Measurements from ENCODE around the gene VEZT.
"Not testable (repeated sequence)": the region's sequence is repeated elsewhere in the genome, so short reads cannot be mapped to it uniquely, and the experiment has no call there.

Gene VEZT

GRCh38 chr12:95303476-95303875 lies 85.9 kb downstream of the VEZT start:
- H3K27ac ChIP-seq (ENCODE audit: low read depth, low read length), result no peak overlapping the region
- H3K9me3 ChIP-seq (ENCODE audit: control insufficient read depth in 5 of 5, low read length in 5 of 5), result no peaks in the 10 kb centered on the region
- peaks cover 11 to 25% (median 18%) of the 10 kb centered on the region in 5 donors for H3K36me3 ChIP-seq (ENCODE audit: control insufficient read depth in 5 of 5, insufficient read depth in 5 of 5, low read length in 5 of 5)
- no peak overlapping the region for H3K9ac ChIP-seq (ENCODE audit: low read length in 5 of 5)
- H3K4me3 ChIP-seq (ENCODE audit: low read depth in 1 of 5, low read length in 5 of 5), result no peak overlapping the region
- H3K4me1 ChIP-seq (ENCODE audit: control insufficient read depth in 5 of 5, insufficient read depth in 5 of 5, low read length in 5 of 5), result peaks cover 0 to 6% (median 0%) of the 10 kb centered on the region in 5 donors
- no peaks in the 10 kb centered on the region for H3K27me3 ChIP-seq (ENCODE audit: control insufficient read depth in 5 of 5, insufficient read depth in 4 of 5, low read length in 5 of 5)

- no peak overlapping the region for H3K4me3 ChIP-seq (ENCODE audit: low read depth in 1 of 5, low read length in 5 of 5)
- H3K27ac ChIP-seq (ENCODE audit: low read depth, low read length), result no peak overlapping the region
- no peaks in the 10 kb centered on the region for H3K9me3 ChIP-seq (ENCODE audit: control insufficient read depth in 5 of 5, low read length in 5 of 5)
Observed at GRCh38 chr12:95304673-95305198, 87.1 kb downstream of the VEZT start.

GRCh38 chr12:95312656-95313055 lies 95.0 kb downstream of the VEZT start:
- Histone ChIP-seq H3K9me3 (ENCODE audit: control insufficient read depth in 5 of 5, low read length in 5 of 5) (no peaks in the 10 kb centered on the region), H3K9ac (ENCODE audit: low read length in 5 of 5) (no peak overlapping the region), H3K4me1 (ENCODE audit: control insufficient read depth in 5 of 5, insufficient read depth in 5 of 5, low read length in 5 of 5) (peaks cover 0 to 4% (median 0%) of the 10 kb centered on the region in 5 donors), H3K27me3 (ENCODE audit: control insufficient read depth in 5 of 5, insufficient read depth in 4 of 5, low read length in 5 of 5) (no peaks in the 10 kb centered on the region), H3K27ac (ENCODE audit: low read depth, low read length) (no peak overlapping the region), H3K36me3 (ENCODE audit: control insufficient read depth in 5 of 5, insufficient read depth in 5 of 5, low read length in 5 of 5) (peaks cover 0 to 10% (median 7%) of the 10 kb centered on the region in 5 donors), H3K4me3 (ENCODE audit: low read depth in 1 of 5, low read length in 5 of 5) (no peak overlapping the region)

More at GRCh38 chr12:95304673-95305198, 87.1 kb downstream of the VEZT start:
- peaks cover 0 to 6% (median 0%) of the 10 kb centered on the region in 5 donors for H3K4me1 ChIP-seq (ENCODE audit: control insufficient read depth in 5 of 5, insufficient read depth in 5 of 5, low read length in 5 of 5)
- no peaks in the 10 kb centered on the region for H3K27me3 ChIP-seq (ENCODE audit: control insufficient read depth in 5 of 5, insufficient read depth in 4 of 5, low read length in 5 of 5)
- H3K36me3 ChIP-seq (ENCODE audit: control insufficient read depth in 5 of 5, insufficient read depth in 5 of 5, low read length in 5 of 5), result peaks cover 7 to 23% (median 14%) of the 10 kb centered on the region in 5 donors
- no peak overlapping the region for H3K9ac ChIP-seq (ENCODE audit: low read length in 5 of 5)

- H3K4me3 ChIP-seq (ENCODE audit: low read depth in 1 of 5, low read length in 5 of 5); H3K27ac ChIP-seq (ENCODE audit: low read depth, low read length); H3K9ac ChIP-seq (ENCODE audit: low read length in 5 of 5); H3K27me3 ChIP-seq (ENCODE audit: control insufficient read depth in 5 of 5, insufficient read depth in 4 of 5, low read length in 5 of 5); H3K9me3 ChIP-seq (ENCODE audit: control insufficient read depth in 5 of 5, low read length in 5 of 5); H3K36me3 ChIP-seq (ENCODE audit: control insufficient read depth in 5 of 5, insufficient read depth in 5 of 5, low read length in 5 of 5); H3K4me1 ChIP-seq (ENCODE audit: control insufficient read depth in 5 of 5, insufficient read depth in 5 of 5, low read length in 5 of 5): not testable (repeated sequence)
Observed at GRCh38 chr12:95314756-95315155, 97.1 kb downstream of the VEZT start.

GRCh38 chr12:95316798-95317197 lies 99.2 kb downstream of the VEZT start:
- no peak overlapping the region for H3K9ac ChIP-seq (ENCODE audit: low read length in 5 of 5)
- no peaks in the 10 kb centered on the region for H3K9me3 ChIP-seq (ENCODE audit: control insufficient read depth in 5 of 5, low read length in 5 of 5)
- no peaks in the 10 kb centered on the region for H3K27me3 ChIP-seq (ENCODE audit: control insufficient read depth in 5 of 5, insufficient read depth in 4 of 5, low read length in 5 of 5)
- H3K27ac ChIP-seq (ENCODE audit: low read depth, low read length), result no peak overlapping the region
- H3K4me1 ChIP-seq (ENCODE audit: control insufficient read depth in 5 of 5, insufficient read depth in 5 of 5, low read length in 5 of 5), result peaks cover 0 to 4% (median 0%) of the 10 kb centered on the region in 5 donors
- H3K4me3 ChIP-seq (ENCODE audit: low read depth in 1 of 5, low read length in 5 of 5), result no peak overlapping the region
- H3K36me3 ChIP-seq (ENCODE audit: control insufficient read depth in 5 of 5, insufficient read depth in 5 of 5, low read length in 5 of 5), result no peaks in the 10 kb centered on the region

- no peak overlapping the region for H3K27ac ChIP-seq (ENCODE audit: low read depth, low read length)
Observed at GRCh38 chr12:95318071-95318545, 100.5 kb downstream of the VEZT start.

GRCh38 chr12:95319694-95320331 lies 102.2 kb downstream of the VEZT start:
- H3K4me3 ChIP-seq (ENCODE audit: low read depth in 1 of 5, low read length in 5 of 5), result no peak overlapping the region
- H3K9ac ChIP-seq (ENCODE audit: low read length in 5 of 5), result no peak overlapping the region
- H3K27ac ChIP-seq (ENCODE audit: low read depth, low read length), result no peak overlapping the region
- no peaks in the 10 kb centered on the region for H3K36me3 ChIP-seq (ENCODE audit: control insufficient read depth in 5 of 5, insufficient read depth in 5 of 5, low read length in 5 of 5)
- H3K27me3 ChIP-seq (ENCODE audit: control insufficient read depth in 5 of 5, insufficient read depth in 4 of 5, low read length in 5 of 5), result no peaks in the 10 kb centered on the region
- H3K4me1 ChIP-seq (ENCODE audit: control insufficient read depth in 5 of 5, insufficient read depth in 5 of 5, low read length in 5 of 5), result peaks cover 0 to 7% (median 0%) of the 10 kb centered on the region in 5 donors
- no peaks in the 10 kb centered on the region for H3K9me3 ChIP-seq (ENCODE audit: control insufficient read depth in 5 of 5, low read length in 5 of 5)

More at GRCh38 chr12:95318071-95318545, 100.5 kb downstream of the VEZT start:
- H3K4me1 ChIP-seq (ENCODE audit: control insufficient read depth in 5 of 5, insufficient read depth in 5 of 5, low read length in 5 of 5), result peaks cover 0 to 5% (median 0%) of the 10 kb centered on the region in 5 donors
- H3K4me3 ChIP-seq (ENCODE audit: low read depth in 1 of 5, low read length in 5 of 5), result no peak overlapping the region
- no peaks in the 10 kb centered on the region for H3K9me3 ChIP-seq (ENCODE audit: control insufficient read depth in 5 of 5, low read length in 5 of 5)
- no peaks in the 10 kb centered on the region for H3K27me3 ChIP-seq (ENCODE audit: control insufficient read depth in 5 of 5, insufficient read depth in 4 of 5, low read length in 5 of 5)
- no peak overlapping the region for H3K9ac ChIP-seq (ENCODE audit: low read length in 5 of 5)
- no peaks in the 10 kb centered on the region for H3K36me3 ChIP-seq (ENCODE audit: control insufficient read depth in 5 of 5, insufficient read depth in 5 of 5, low read length in 5 of 5)

GRCh38 chr12:95321516-95322246 lies 104.1 kb downstream of the VEZT start:
- Histone ChIP-seq H3K9ac (ENCODE audit: low read length in 5 of 5) (no peak overlapping the region), H3K4me1 (ENCODE audit: control insufficient read depth in 5 of 5, insufficient read depth in 5 of 5, low read length in 5 of 5) (peaks cover 0 to 7% (median 0%) of the 10 kb centered on the region in 5 donors), H3K36me3 (ENCODE audit: control insufficient read depth in 5 of 5, insufficient read depth in 5 of 5, low read length in 5 of 5) (no peaks in the 10 kb centered on the region), H3K27me3 (ENCODE audit: control insufficient read depth in 5 of 5, insufficient read depth in 4 of 5, low read length in 5 of 5) (no peaks in the 10 kb centered on the region), H3K9me3 (ENCODE audit: control insufficient read depth in 5 of 5, low read length in 5 of 5) (no peaks in the 10 kb centered on the region), H3K27ac (ENCODE audit: low read depth, low read length) (no peak overlapping the region), H3K4me3 (ENCODE audit: low read depth in 1 of 5, low read length in 5 of 5) (no peak overlapping the region)

GRCh38 chr12:95322326-95322725 lies 104.7 kb downstream of the VEZT start:
- H3K9me3 ChIP-seq (ENCODE audit: control insufficient read depth in 5 of 5, low read length in 5 of 5), result no peaks in the 10 kb centered on the region
- no peak overlapping the region for H3K27ac ChIP-seq (ENCODE audit: low read depth, low read length)
- no peak overlapping the region for H3K9ac ChIP-seq (ENCODE audit: low read length in 5 of 5)
- no peaks in the 10 kb centered on the region for H3K36me3 ChIP-seq (ENCODE audit: control insufficient read depth in 5 of 5, insufficient read depth in 5 of 5, low read length in 5 of 5)
- no peaks in the 10 kb centered on the region for H3K27me3 ChIP-seq (ENCODE audit: control insufficient read depth in 5 of 5, insufficient read depth in 4 of 5, low read length in 5 of 5)
- H3K4me3 ChIP-seq (ENCODE audit: low read depth in 1 of 5, low read length in 5 of 5), result no peak overlapping the region
- peaks cover 0 to 7% (median 0%) of the 10 kb centered on the region in 5 donors for H3K4me1 ChIP-seq (ENCODE audit: control insufficient read depth in 5 of 5, insufficient read depth in 5 of 5, low read length in 5 of 5)

GRCh38 chr12:95323212-95323611 lies 105.6 kb downstream of the VEZT start:
- Histone ChIP-seq H3K9me3 (ENCODE audit: control insufficient read depth in 5 of 5, low read length in 5 of 5) (no peaks in the 10 kb centered on the region), H3K4me3 (ENCODE audit: low read depth in 1 of 5, low read length in 5 of 5) (no peak overlapping the region), H3K27me3 (ENCODE audit: control insufficient read depth in 5 of 5, insufficient read depth in 4 of 5, low read length in 5 of 5) (no peaks in the 10 kb centered on the region), H3K36me3 (ENCODE audit: control insufficient read depth in 5 of 5, insufficient read depth in 5 of 5, low read length in 5 of 5) (no peaks in the 10 kb centered on the region), H3K9ac (ENCODE audit: low read length in 5 of 5) (no peak overlapping the region), H3K27ac (ENCODE audit: low read depth, low read length) (no peak overlapping the region), H3K4me1 (ENCODE audit: control insufficient read depth in 5 of 5, insufficient read depth in 5 of 5, low read length in 5 of 5) (peaks cover 0 to 7% (median 0%) of the 10 kb centered on the region in 5 donors)

Measured in subcutaneous abdominal adipose tissue (tissue), 5 donors.